KOPT-K1 (cell line): Measurements from ENCODE around the gene SCGB1A1.

Source experiments
- H3K27ac ChIP-seq: fragments of 200-600 bp; sonication (generic); 2 replicates; pipeline ENCODE4 v1.5.1; 2016; ENCODE audit warnings: antibody characterized with exemption, mild to moderate bottlenecking, low read depth, low read length; ENCODE audit not compliant: poor library complexity, severe bottlenecking
- H3K36me3 ChIP-seq: fragments of 200-600 bp; sonication (generic); 2 replicates; pipeline ENCODE4 v1.5.1; 2017; ENCODE audit warnings: antibody characterized with exemption, mild to moderate bottlenecking, low read length, moderate library complexity; ENCODE audit not compliant: insufficient read depth
- H3K9me3 ChIP-seq: fragments of 200-600 bp; sonication (generic); 2 replicates; pipeline ENCODE4 v1.5.1; 2017; ENCODE audit warnings: antibody characterized with exemption, low read length, mild to moderate bottlenecking; ENCODE audit not compliant: insufficient read depth, poor library complexity, severe bottlenecking

SCGB1A1 gene

DNA sequence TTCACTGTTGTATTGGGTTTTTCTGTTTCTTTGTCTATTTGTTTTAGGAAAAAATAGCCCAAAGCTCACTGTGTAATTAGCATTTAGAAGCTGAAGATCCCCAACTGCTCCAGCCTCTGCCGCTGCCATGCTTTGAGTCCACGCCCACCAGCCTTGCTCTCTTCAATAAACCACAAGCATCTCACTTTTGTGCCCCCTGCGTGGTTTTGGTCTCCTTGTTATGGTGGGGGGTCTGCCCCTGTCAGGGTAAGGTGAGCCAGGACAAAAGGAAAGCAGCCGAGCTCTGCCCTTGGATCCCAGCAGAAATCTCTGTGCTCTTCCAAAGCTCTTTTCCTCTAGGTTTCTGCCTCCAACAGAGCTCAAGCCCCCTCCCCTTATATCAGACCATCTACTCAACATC lies 4.2 kb downstream of the SCGB1A1 start:
- Histone ChIP-seq H3K27ac (no peak overlapping the region), H3K36me3 (no peaks in the 10 kb centered on the region), H3K9me3 (no peaks in the 10 kb centered on the region)

DNA sequence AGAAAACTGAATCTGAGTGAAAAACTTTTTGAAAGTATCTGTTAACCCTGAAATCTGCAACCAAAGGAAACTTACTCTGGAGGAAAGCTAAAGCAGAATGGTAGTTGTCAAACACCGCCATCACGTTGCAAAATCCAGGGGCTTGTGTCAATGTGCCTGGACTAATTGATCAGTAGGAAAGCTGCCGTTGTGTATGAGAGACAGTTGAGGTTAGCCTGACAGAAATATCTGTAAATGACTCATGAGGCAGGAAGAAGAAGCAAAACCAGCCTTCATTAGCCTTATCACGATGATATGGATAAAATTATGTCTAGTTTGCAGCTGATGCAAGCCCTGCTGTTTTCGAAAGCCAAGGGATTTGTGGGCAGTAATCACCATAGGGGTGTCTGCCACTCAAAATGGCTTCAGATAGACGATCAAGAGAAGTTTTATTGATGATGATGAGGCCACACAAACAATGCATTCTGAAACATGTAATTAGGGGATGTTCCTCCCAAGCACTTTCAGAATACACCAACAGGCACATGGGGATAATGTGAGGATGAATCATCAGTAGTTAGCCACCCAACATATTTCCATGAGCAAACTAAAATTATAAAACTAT lies 8.9 kb downstream of the SCGB1A1 start:
- H3K27ac ChIP-seq: no peak overlapping the region
- no peaks in the 10 kb centered on the region for H3K36me3 ChIP-seq
- no peaks in the 10 kb centered on the region for H3K9me3 ChIP-seq

DNA sequence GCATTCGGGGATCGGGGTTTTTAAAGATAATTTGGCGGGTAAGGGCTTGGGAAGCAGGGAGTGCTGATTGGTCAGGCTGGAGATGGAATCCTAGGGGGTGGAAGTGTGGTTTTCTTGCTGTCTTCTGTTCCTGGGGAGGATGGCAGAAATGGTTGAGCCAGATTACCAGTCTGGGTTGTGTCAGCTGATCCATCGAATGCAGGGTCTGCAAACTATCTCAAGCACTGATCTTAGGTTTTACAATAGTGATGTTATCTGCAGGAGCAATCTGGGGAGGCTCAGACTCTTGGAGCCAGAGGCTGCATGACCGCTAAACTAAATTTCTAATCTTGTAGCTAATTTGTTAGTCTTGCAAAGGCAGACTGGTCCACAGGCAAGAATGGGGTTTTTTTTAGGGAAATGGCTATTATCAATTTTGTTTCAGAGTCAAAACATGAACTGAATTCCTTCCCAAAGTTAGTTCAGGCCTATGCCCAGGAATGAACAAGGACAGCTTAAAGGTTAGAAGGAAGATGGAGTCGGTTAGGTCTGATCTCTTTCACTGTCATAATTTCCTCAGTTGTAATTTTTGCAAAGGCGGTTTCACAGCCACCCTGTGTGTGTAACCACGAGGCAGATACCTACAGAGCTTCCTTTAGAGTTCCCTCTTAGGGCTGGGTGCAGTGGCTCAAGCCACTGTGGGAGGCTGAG lies 10.2 kb downstream of the SCGB1A1 start:
- H3K27ac ChIP-seq: no peak overlapping the region

DNA sequence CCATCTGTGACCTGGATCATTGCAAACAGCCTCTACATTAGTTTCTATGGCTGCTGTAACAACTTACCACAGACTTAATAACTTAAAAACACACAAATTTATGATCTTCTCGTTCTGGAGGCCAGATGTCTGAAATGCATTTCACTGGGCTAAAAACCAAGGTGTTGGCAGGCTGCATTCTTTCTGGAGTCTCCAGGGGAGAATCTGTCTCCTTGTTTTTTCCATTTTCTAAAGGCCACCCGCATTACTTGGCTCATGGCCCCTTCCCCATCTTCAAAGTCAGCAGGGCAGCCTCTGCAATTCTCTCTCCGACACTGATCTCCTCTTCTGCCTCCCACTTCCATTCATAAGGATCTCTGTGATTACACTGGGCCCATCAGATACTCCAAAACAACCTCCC lies 11.6 kb downstream of the SCGB1A1 start:
- H3K27ac ChIP-seq: no peak overlapping the region

More for the DNA sequence above, 10.2 kb downstream of the SCGB1A1 start:
- no peaks in the 10 kb centered on the region for H3K36me3 ChIP-seq
- no peaks in the 10 kb centered on the region for H3K9me3 ChIP-seq

DNA sequence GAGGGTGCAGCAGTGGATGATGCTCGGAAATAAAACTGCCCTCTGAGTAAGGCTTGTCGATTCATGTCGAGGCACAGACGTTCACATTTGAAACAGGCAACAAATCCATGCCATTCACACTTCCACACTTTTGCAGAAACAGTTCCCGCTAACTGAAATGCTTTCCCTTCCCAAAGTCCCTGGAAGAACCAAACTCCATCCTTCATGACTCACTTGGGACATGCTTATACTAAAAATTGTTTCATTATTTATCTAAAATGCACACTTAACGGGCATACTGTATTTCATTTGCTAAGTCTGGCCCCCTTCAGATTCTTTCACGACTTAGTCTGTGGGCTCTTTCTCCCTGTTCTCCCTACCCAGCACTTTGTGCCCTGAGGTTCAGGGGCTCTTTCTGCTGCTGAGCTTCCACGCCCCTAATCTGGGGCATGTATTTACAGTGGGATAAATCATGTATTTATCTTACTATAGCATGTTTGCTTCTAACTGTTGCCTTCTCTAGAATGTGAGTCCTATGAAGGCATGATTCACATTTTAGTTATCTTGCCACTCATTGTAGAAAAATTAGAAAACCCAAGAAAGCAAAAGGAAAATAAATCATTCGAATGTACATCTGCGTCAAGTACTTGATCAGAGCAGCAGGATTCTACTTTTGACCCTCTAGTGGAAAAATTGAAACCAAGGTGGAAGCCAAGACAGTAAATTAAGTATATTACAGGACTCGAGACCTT lies 12.5 kb downstream of the SCGB1A1 start:
- Histone ChIP-seq H3K36me3 (no peaks in the 10 kb centered on the region), H3K27ac (no peak overlapping the region), H3K9me3 (no peaks in the 10 kb centered on the region)

More for the DNA sequence above, 11.6 kb downstream of the SCGB1A1 start:
- Histone ChIP-seq H3K36me3 (no peaks in the 10 kb centered on the region), H3K9me3 (no peaks in the 10 kb centered on the region)

DNA sequence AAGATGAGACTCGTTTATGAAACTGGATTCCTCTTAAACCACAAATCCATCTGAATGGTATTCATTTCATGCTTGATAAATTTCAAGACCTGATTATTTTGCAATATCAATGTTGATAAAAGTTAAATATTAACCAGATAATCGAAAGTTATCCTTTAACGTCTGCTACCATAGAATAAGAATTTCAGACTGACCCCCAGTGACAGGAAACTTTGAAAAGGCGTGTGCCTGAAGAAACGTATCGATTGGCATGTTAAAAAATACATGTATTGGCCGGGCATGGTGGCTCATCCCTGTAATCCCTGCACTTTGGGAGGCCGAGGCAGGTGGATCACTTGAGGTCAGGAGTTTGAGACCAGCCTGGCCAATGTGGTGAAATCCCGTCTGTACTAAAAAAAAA lies 13.9 kb downstream of the SCGB1A1 start:
- Histone ChIP-seq H3K36me3 (no peaks in the 10 kb centered on the region), H3K9me3 (no peaks in the 10 kb centered on the region), H3K27ac (no peak overlapping the region)

DNA sequence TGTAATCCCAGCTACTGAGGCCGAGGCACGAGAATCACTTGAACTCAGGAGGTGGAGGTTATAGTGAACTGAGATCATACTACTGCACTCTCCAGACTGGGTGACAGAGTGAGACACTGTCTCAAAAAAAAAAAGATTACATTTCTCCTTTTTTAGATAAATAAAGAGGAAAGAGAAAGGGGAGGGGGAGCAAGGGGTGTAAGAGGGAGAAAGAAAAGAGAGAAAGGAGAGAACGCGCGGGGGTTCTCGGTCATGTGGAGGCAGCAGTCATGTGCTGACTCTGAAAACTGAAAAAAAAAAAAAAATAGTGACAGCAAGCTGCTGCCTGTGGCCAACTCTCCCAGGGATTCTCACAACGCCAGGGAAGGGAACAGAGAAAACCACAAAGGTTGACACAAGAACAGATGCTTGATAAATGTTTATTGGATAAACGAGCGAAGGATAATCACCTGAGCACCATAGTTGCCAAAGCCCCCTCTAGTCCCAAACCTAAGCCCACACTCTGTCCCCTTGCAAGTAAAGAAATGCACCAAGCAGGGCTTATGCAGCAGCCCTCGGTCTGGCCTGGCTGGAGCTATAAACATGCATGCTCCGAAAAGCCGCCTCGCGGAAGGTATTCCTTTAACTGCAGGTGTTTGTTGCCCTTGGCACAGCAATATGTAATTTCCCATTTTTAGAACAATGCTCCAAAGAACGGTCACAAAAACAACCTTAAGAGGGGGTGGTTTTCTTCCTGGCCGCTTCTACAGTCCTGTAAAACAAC lies 14.5 kb downstream of the SCGB1A1 start:
- Histone ChIP-seq H3K27ac (no peak overlapping the region), H3K9me3 (no peaks in the 10 kb centered on the region), H3K36me3 (no peaks in the 10 kb centered on the region)

DNA sequence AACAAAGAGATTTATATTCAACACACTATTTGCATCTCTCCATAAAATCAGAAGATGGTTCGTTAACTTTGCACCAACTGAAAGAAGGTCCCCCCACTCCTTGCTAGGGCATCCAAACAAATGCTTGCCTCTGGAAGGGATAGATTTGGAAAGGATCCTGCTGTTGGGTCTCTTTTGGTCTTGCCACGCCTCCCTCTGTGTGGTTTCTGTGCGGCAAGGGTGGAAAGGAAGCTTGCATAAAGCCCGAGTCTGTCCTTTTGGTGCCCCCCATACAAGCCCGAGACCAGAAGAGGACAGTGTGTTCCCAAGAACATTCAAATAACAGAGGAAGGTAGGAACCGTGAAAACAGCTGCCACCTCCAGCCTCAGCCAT lies 15.1 kb downstream of the SCGB1A1 start:
- Histone ChIP-seq H3K27ac (no peak overlapping the region), H3K36me3 (no peaks in the 10 kb centered on the region), H3K9me3 (no peaks in the 10 kb centered on the region)

DNA sequence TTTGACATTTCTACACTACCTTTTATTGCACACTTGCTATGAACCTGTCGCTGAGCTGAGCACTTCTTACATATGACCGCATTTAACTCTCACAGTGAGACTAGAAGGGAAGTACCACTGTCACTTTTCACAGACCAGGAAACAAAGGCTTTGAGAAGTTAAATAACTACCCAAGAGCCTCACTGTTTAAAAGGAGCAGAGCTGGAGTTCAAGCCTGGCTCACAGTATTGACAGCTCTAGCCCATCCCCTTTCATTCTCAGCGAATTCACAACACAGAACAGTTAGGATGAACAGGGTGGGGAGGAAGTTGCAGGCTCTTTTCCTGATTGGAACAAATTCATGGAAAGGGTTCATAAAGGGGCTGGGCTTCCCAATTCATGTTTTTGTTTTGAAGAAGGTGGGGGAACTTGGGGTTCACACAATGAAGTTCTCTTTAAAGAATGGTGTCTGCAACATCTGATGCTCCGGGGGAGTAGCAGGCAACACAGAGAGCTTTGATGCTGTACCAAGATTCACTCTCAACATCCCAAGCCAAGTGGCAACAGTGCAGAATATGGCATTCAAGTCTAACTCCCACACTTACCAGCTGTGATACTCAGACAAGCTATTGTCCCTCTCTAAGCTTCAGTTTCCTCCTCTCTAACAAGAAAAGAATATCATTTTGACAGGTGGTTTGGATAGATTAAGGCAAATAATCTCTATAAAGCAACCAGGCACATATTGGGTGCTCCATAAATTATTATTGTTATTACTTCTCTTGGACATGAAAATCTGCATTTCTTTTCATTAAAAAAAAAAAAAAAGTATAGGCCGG lies 17.2 kb downstream of the SCGB1A1 start:
- Histone ChIP-seq H3K36me3 (no peaks in the 10 kb centered on the region), H3K27ac (no peak overlapping the region), H3K9me3 (no peaks in the 10 kb centered on the region)

DNA sequence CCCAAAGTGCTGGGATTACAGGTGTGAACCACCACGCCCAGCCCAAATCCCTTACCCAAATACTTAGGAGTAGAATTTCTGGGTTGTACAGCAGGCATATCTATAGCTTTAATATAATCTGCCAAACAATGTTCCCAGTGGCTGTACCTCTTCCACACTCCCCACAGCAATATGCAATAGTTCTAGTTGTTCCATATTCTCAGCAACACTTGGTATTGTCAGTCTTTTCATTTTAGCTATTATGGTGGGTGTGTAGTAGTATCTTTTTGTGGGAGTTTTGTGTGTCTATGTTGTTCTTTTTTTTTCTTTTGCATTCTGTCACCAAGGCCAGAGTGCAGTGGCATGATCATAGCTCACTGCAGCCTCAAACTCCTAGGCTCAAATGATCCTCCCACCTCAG lies 18.8 kb downstream of the SCGB1A1 start:
- Histone ChIP-seq H3K27ac (no peak overlapping the region), H3K36me3 (no peaks in the 10 kb centered on the region), H3K9me3 (no peaks in the 10 kb centered on the region)

DNA sequence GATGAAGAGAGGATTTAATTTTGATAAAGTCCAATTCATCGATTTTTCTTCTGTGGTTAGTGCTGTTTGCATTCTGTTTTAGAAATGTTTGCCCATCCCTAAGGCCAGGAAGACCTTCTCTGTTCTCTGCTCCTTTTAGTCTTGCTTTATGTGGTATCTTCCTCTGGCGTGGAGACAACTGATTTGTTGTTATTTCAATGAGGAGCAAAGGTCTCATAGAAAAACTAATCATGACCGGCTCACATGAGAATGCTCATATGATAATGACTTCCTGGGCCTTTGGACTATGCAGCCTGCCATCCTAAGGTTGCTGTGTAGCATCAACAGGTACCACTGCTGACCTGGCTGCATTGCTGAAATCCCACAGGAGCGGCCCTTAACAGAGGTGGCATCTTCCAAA lies 19.8 kb downstream of the SCGB1A1 start:
- Histone ChIP-seq H3K9me3 (no peaks in the 10 kb centered on the region), H3K27ac (no peak overlapping the region), H3K36me3 (no peaks in the 10 kb centered on the region)

DNA sequence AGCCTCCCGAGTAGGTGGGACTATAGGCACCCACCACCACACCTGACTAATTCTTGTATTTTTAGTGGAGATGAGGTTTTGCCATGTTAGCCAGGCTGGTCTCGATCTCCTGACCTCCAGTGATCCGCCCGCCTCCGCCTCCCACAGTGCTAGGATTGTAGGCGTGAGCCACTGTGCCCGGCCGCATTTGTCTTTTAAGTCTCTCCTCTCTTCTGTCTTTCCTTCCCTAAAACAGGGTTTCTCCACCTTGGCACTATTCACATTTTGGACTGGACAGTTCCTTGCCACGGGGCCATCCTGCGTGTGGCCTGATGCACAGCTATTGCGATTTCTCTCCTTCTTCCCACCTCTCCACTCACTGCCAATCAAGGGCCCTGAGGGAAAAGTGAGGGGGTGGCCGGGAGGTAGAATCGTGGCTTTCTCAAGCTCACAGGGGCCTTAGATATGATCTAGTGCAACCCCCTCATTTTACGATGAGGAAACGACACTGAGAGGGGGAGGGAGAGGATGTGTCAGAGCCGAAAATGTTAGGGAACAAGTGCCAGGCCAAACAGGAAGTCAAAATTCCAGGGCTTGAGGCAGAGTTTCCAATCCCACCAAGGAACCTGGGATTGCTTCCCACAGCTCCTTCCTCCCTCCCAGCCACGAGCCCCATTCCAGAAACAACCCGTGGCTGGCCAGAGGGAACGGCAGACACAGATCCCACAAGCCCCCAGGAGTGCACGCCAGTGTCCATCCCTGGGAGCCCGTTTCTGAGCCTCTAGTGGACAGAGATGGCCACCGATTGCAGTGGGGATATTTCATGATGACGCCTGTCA lies 21.2 kb downstream of the SCGB1A1 start:
- Histone ChIP-seq H3K27ac (no peak overlapping the region), H3K9me3 (no peaks in the 10 kb centered on the region), H3K36me3 (no peaks in the 10 kb centered on the region)

DNA sequence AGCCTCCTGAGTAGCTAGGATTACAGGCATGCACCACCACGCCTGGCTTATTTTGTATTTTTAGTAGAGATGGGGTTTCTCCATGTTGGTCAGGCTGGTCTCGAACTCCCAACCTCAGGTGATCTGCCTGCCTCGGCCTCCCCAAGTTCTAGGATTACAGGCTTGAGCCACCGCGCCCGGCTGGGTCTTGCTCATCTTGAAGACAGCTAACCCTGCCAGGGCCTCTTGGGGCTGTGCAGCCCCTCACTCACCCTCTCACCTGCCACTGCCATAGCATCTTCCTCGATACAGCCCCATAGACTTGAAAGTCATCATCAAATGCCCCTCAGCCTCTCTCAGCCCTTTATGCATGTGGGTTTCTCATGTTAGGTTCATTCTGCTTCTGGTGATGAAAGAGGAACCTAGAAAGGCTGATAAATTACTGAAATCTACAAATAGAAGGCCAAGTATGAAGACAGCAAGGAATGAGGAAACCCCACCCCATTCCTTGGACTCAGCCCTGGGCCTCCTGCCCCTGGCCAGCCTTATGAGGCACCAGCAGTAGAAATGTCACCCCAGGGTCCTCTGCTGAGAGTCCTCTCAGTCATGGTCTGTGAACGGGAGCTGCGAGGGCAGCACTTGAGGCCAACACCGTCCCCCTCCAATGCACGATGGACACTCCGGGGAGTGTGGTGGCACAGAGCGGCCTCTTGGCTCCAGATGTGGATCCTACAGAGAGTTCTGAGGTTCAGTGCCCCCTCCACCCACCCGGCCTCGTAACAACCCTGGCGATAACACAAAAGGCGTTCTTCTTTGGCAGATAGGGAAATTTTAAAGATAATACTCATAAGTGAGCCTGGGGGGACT lies 24.8 kb downstream of the SCGB1A1 start:
- H3K27ac ChIP-seq: no peak overlapping the region
- H3K36me3 ChIP-seq: no peaks in the 10 kb centered on the region
- no peaks in the 10 kb centered on the region for H3K9me3 ChIP-seq
